ENCODE results near the gene EED.
"Not testable (repeated sequence)": the region's sequence is repeated elsewhere in the genome, so short reads cannot be mapped to it uniquely, and the experiment has no call there.

Gene EED

GRCh38 chr11:86219311-86220193, 25.0 kb upstream of the EED start:
- DNase-seq (ENCODE audit: low read depth, low spot score), result no peak

- DNase-seq (ENCODE audit: low read depth, low spot score), result no peak
Observed at GRCh38 chr11:86220653-86221052, 23.9 kb upstream of the EED start.

DNA sequence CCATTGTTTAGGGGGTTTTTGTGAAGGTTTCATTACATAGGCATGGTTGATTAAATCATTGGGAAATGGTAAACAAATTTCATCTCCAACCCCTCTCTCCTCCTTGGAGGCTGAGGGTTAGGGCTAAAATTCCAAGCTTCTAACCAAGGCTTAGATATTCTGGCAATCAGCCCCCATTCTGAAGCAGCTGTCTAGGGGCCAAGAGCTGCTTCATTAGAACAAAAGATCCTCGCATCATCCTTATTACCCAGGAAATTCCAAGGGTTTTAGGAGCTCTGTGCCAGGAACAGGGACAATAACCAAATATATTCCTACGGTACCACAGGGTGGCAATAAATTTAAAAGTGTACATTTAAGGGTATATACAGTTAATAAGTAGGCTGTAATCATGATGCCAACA, 22.5 kb upstream of the EED start:
- no peak for DNase-seq (ENCODE audit: low read depth, low spot score)

DNA sequence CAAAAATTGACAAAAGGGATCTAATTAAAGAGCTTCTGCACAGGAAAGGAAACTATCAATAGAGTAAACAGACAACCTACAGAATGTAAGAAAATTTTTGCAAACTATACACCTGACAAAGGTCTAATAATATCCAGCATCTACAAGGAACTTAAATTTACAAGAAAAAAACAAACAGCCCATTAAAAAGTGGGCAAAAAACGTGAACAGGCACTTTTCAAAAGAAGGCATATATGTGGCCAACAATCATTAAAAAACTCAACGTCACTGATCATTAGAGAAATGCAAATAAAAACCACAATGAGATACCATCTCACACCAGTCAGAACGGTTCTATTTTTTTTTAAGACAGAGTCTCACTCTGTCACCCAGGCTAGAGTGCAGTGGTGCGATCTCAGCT, 20.0 kb upstream of the EED start:
- DNase-seq (ENCODE audit: low read depth, low spot score), result not testable (repeated sequence)

DNA sequence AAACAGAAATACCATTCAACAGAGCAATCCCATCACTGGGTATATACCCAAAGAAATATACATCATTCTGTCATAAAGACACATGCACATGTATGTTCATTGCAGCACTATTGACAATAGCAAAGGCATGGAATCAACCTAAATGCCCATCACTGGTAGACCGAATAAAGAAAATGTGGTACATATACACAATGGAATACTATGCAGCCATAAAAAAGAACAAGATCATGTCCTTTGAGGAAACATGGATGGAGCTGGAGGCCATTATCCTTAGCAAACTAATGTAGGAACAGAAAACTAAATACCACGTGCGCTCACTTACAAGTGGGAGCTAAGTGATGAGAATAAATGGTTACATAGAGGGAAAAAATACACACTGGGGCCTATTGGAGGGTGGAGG, 19.2 kb upstream of the EED start:
- DNase-seq (ENCODE audit: low read depth, low spot score), result not testable (repeated sequence)

DNA sequence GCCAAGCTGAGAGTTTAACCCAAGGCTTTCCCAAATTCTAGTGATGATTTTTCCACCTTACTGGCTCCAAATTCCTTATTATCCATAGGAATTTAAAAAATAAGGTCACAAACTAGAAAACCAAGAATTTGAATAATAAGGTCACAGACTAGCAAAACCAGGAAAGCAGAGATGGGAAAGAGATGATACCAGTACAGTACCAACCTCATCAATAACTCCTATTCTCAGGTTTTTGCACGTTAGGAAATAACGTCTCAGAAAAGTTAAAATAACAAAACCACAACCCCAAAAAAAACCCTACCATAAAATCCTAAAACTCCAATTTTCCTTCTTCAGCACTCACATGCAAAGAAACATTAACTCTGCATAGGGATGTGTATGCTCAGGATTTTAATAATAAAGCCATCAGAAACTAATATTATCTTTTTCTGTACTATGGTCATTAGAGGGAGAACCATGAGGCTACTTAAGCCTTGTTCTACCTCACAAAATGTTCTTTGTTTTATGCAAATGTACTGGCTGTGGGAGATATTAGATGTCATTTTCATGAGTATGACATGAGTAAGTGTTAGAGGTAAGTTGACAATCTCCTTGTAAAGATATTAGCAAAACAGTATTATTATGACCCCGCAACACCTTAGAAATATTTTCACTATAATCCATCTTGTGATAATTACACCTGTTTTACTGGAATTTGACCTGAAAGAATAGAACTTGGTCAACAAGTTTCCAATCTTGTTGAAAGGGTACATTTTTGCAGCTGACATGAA, 16.1 kb upstream of the EED start:
- no peak for DNase-seq (ENCODE audit: low read depth, low spot score)

DNA sequence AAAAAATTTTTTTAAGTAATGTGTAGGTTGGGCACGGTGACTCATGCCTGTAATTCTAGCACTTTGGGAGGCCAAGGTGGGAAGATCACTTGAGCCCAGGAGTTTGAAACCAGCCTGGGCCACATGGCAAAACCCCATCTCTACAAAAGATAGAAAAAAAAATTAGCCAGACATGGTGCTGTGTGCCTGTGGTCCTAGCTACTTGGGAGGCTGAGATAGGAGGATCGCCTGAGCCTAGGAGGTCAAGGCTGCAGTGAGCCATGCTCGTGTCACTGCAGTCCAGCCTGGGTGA, 15.6 kb upstream of the EED start:
- DNase-seq (ENCODE audit: low read depth, low spot score), result not testable (repeated sequence)

- DNase-seq (ENCODE audit: low read depth, low spot score), result no peak
Observed at GRCh38 chr11:86230179-86230804, 14.3 kb upstream of the EED start.

GRCh38 chr11:86230921-86231434, 13.6 kb upstream of the EED start:
- no peak for DNase-seq (ENCODE audit: low read depth, low spot score)

GRCh38 chr11:86232556-86232955, 12.0 kb upstream of the EED start:
- no peak for DNase-seq (ENCODE audit: low read depth, low spot score)

GRCh38 chr11:86234831-86235461, 9.6 kb upstream of the EED start:
- no peak for DNase-seq (ENCODE audit: low read depth, low spot score)

DNA sequence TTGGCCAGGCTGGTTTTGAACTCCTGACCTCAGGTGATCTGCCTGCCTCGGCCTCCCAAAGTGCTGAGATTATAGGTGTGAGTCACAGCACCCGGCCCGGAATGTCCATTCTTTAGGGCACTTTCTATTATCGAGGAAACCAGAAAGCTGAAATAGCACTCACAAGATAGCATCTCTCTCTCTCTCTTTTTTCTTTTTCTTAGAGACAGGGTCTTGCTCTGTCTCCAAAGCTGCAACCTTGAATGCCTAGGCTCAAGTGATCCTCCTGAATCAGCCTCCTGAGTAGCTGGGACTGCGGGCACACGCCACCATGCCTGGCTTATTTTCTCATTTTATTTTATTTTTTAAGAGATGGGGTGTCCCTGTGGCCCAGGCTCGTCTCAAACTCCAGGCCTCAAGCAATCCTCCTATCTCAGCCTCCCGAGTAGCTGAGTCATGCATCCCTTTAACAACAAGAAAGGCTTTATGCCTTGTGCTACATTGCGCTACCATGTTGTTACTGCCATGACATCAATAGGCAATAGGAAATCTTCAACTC, 7.2 kb upstream of the EED start:
- DNase-seq (ENCODE audit: low read depth, low spot score), result no peak

DNA sequence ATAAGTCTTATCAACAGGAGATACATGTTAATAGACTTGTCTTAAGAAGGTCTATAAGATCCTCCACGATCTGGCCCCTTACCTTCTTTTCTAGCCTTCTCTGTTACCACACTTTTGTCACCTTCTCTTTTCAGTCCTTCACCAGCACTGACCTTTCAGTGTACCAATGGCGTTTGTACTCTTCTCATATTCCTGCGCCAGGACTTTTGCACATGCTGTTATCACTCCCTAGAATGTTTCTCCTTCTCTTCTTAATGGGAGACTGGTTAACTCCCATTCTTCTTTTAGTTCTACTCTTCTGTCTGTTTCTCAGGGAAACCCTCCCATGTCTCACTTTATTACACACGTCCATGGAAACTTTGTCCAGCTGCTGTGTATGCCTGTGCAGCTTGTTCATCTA, 4.4 kb upstream of the EED start:
- no peak for DNase-seq (ENCODE audit: low read depth, low spot score)

DNA sequence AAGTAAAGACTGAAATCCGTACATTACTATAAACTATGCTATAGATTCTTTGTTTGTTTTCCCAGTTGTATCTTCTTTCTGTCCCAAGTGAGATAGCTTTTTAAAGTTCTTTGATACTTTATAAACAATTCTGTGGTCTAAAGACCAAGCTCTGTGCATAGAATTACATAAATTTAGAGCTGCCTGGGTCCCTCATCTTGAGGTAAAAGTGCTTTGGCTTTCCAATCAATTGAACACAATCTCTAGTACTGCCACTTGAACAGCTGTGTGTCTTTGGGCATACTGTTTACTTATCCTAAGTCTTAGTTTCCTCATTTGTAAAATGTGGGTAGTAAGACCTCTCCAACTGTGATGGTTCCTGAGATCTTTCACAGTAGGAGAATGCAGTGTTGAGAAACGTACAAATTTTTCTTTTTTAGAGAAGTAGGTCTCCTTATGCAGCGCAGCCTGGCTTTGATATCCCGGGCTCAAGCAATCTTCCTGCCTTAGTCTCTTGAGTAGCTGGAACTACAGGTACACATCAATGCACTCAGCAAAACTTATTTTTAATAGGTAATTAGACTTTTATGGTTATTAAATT, 2.5 kb upstream of the EED start:
- no peak for DNase-seq (ENCODE audit: low read depth, low spot score)

GRCh38 chr11:86243396-86243795, 1.2 kb upstream of the EED start:
- no peak for DNase-seq (ENCODE audit: low read depth, low spot score)

- no peak for DNase-seq (ENCODE audit: low read depth, low spot score)
Observed at GRCh38 chr11:86244063-86244521, 461 bp upstream of the EED start.

DNA sequence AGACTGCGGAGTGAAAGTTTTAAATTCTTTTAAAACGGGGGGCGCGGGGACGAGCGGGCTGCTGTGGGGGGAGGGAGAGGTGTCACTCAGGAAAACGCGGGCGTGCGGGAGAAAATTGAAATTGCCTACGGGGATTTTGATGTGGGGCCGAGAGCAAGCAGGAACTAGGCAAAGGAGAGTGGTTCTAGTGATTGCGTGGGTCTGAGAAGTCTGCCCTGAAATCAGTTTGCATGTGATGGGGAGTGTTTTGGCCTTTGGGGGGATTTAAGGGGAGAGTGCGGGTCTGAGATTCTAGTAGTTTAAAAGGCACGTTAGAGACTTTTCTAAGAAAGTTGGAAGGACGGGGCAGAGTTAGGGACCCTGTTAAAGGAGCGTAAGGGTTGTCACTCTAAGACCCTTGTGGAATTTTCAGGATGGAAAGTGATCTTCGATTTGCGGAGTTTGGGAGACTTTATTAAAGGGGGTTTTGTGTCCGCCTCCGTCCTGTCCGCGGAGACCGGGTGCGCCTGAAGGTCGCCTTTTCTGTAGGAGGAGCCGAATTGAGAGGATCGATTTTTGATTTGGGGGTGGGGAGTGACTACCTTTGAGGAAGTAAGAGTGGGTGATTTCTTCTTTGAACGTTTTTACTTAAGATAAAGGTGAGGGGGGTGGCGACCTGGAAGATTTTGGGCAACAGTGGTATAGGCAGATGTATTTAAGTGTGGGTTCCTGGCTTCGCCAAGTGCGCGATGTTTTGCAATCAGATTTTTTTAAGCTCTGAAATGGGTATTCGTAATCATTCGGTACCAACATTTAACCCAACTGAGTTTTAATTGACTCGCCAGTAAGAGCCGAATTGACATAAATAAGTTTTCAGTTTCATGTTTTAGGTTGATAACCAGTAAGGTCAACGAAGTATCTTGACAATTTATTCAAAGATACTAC, 1.1 kb downstream of the EED start:
- DNase-seq (ENCODE audit: low read depth, low spot score), result no peak

DNA sequence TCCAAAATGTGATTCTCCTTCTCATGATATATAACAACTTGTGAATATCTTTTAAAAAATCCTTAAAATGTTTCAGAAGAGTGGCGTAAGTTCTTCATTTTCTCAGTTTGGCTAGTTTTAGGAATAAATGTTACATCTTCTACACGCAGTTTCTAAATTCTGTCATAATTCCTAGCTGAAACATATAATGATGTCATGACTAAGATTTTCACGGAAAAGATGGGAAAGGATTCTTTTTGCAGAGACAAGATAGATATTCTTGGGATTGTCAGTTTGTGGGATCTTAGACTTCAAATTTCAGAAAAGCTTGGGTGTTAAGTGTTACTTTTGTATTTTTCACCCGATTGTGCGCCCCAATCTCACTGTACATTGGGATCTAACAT, 1.7 kb downstream of the EED start:
- DNase-seq (ENCODE audit: low read depth, low spot score), result no peak

GRCh38 chr11:86247608-86248007, 3.1 kb downstream of the EED start:
- no peak for DNase-seq (ENCODE audit: low read depth, low spot score)

- DNase-seq (ENCODE audit: low read depth, low spot score), result no peak
Observed at GRCh38 chr11:86248609-86249008, 4.1 kb downstream of the EED start.
